K562 (cell line): ENCODE data around the gene HDAC5. TPM values are rescaled to one million over a fixed set of nuclear protein-coding genes. Genes with fewer than 3 reads are reported as not detected.
A peak's percentile ranks its signal among the peaks of the same experiment; 100 is the strongest.

Source experiments
- CEBPG ChIP-seq, 3 experiments: fragments of 200-800 bp in 1 of 3; sonication (Bioruptor generic) in 1 of 3; sonication (generic) in 1 of 3; formaldehyde crosslinking in 1 of 3; IDR thresholded peaks in 2 of 3; conservative IDR thresholded peaks in 1 of 3; 2 replicates each; pipeline versions ENCODE4 v1.6.1 to v1.8.0; 2016 to 2022; ENCODE audit warnings: missing compliant biosample characterization in 2 of 3, missing genetic modification characterization in 2 of 3, mild to moderate bottlenecking in 1 of 3, missing genetic modification reagents in 1 of 3
- CHCHD3 ChIP-seq: fragments of 250-450 bp; sonication (Bioruptor Pico); IDR thresholded peaks from 2 replicates; pipeline ENCODE4 v2.1.2; 2022; ENCODE audit warnings: mild to moderate bottlenecking
- DPF2 ChIP-seq: fragments of 450-650 bp; IDR thresholded peaks from 2 replicates; pipeline ENCODE4 v1.6.1; 2016
- KAT7 ChIP-seq: sonication (generic); formaldehyde crosslinking; IDR thresholded peaks from 2 replicates; pipeline ENCODE4 v1.8.0; 2022; ENCODE audit warnings: missing genetic modification reagents, mild to moderate bottlenecking, borderline replicate concordance
- KDM5B ChIP-seq: fragments of 200-600 bp; sonication (generic); IDR thresholded peaks from 2 replicates; pipeline ENCODE4 v1.6.1; 2012; ENCODE audit warnings: low read depth, mild to moderate bottlenecking, moderate library complexity, low read length, control low read depth, inconsistent platforms; ENCODE audit not compliant: insufficient replicate concordance
- MTF1 ChIP-seq: fragments of 250-450 bp; sonication (Bioruptor Pico); IDR thresholded peaks from 2 replicates; pipeline ENCODE4 v1.9.0; 2021; ENCODE audit warnings: moderate library complexity, mild to moderate bottlenecking, inconsistent platforms, borderline replicate concordance
- PTRF ChIP-seq: fragments of 450-650 bp; IDR thresholded peaks from 2 replicates; pipeline ENCODE4 v1.6.1; 2016; ENCODE audit warnings: mild to moderate bottlenecking, missing genetic modification characterization, missing compliant biosample characterization
- RBBP5 ChIP-seq: fragments of 200-600 bp; sonication (generic); IDR thresholded peaks from 2 replicates; pipeline ENCODE4 v1.6.1; 2012; ENCODE audit warnings: borderline replicate concordance, mild to moderate bottlenecking, low read length, control low read depth, inconsistent platforms; ENCODE audit not compliant: insufficient read depth, poor library complexity, severe bottlenecking
- RFX1 ChIP-seq: fragments of 450-650 bp; IDR thresholded peaks from 2 replicates; pipeline ENCODE4 v1.6.1; 2016; ENCODE audit warnings: mild to moderate bottlenecking, moderate library complexity
- SIX5 ChIP-seq, 2 experiments: IDR thresholded peaks; 2 replicates each; pipeline ENCODE4 v1.6.1; 2011; ENCODE audit warnings: low read length in 2 of 2, borderline replicate concordance in 1 of 2, low read depth in 1 of 2, mild to moderate bottlenecking in 1 of 2, moderate library complexity in 1 of 2; ENCODE audit not compliant: insufficient read depth in 1 of 2
- SP2 ChIP-seq: IDR thresholded peaks from 2 replicates; pipeline ENCODE4 v1.6.1; 2011; ENCODE audit warnings: mild to moderate bottlenecking, low read depth, low read length, moderate library complexity; ENCODE audit not compliant: poor library complexity, severe bottlenecking; ENCODE audit errors: extremely low read depth
- YY1 ChIP-seq, 3 experiments: IDR thresholded peaks; 2 replicates each; pipeline ENCODE4 v1.6.1; 2011; ENCODE audit warnings: low read length in 2 of 3, mild to moderate bottlenecking in 2 of 3, moderate library complexity in 2 of 3, borderline replicate concordance in 1 of 3, control low read depth in 1 of 3, low read depth in 1 of 3; ENCODE audit not compliant: insufficient read depth in 3 of 3, insufficient replicate concordance in 2 of 3, control insufficient read depth in 1 of 3, insufficient read length in 1 of 3; ENCODE audit errors: extremely low read depth in 1 of 3
- ZBTB7A ChIP-seq: IDR thresholded peaks from 2 replicates; pipeline ENCODE4 v1.6.1; 2011; ENCODE audit warnings: low read depth, mild to moderate bottlenecking, low read length, moderate library complexity, borderline replicate concordance; ENCODE audit not compliant: control insufficient read depth
- ZNF644 ChIP-seq: fragments of 200-800 bp; sonication (Bioruptor generic); IDR thresholded peaks from 2 replicates; pipeline ENCODE4 v1.6.1; 2016; ENCODE audit warnings: low read depth, missing genetic modification characterization, missing compliant biosample characterization
- ZNF766 ChIP-seq: fragments of 200-800 bp; sonication (Bioruptor generic); conservative IDR thresholded peaks from 2 replicates; pipeline ENCODE4 v1.6.1; 2016; ENCODE audit warnings: missing genetic modification characterization, missing compliant biosample characterization
- polyA plus RNA-seq, 8 experiments: library from polyadenylated mRNA; depleted of rRNA in 4 of 8; stranded (reverse) in 5 of 8; unstranded in 3 of 8; fragments of >200 nt; fragmentation: Nextera tagmentation in 2 of 8; fragmentation: Illumina TruSeq in 1 of 8; extraction: Ambion mirVana in 2 of 8; extraction: Trizol in 1 of 8; gene quantifications; 2 replicates each; pipeline versions ENCODE4 v1.2.1 to v1.2.3, GENCODE V29; 2011 to 2014; ENCODE audit warnings: inconsistent platforms in 1 of 8, missing spikeins in 1 of 8
- total RNA-seq, 7 experiments: library from RNA; depleted of rRNA in 6 of 7; stranded (reverse); fragments of >200 nt in 6 of 7; fragmentation: Illumina TruSeq in 2 of 7; extraction: Trizol in 2 of 7; gene quantifications; 2 replicates each; pipeline versions ENCODE4 v1.2.1 to v1.2.3, GENCODE V29; 2011 to 2021; ENCODE audit warnings: low replicate concordance in 1 of 7
- TF ChIP-seq, protein P1 (sequence below): fragments of 450-650 bp; IDR thresholded peaks from 2 replicates; pipeline ENCODE4 v1.6.1; 2017; ENCODE audit warnings: antibody characterized with exemption, mild to moderate bottlenecking
- TF ChIP-seq, protein P2 (sequence below): fragments of 250-450 bp; sonication (Bioruptor Pico); IDR thresholded peaks from 2 replicates; pipeline ENCODE4 v1.8.0; 2021; ENCODE audit warnings: moderate library complexity, mild to moderate bottlenecking, inconsistent platforms

HDAC5 gene
- total and polyA plus RNA-seq, 9 of the 15 experiments (the other 6 are each of a cell fraction or from before 2014, with no cell fraction given) = 0.45 to 26.2 (median 16.4) TPM

DNA sequence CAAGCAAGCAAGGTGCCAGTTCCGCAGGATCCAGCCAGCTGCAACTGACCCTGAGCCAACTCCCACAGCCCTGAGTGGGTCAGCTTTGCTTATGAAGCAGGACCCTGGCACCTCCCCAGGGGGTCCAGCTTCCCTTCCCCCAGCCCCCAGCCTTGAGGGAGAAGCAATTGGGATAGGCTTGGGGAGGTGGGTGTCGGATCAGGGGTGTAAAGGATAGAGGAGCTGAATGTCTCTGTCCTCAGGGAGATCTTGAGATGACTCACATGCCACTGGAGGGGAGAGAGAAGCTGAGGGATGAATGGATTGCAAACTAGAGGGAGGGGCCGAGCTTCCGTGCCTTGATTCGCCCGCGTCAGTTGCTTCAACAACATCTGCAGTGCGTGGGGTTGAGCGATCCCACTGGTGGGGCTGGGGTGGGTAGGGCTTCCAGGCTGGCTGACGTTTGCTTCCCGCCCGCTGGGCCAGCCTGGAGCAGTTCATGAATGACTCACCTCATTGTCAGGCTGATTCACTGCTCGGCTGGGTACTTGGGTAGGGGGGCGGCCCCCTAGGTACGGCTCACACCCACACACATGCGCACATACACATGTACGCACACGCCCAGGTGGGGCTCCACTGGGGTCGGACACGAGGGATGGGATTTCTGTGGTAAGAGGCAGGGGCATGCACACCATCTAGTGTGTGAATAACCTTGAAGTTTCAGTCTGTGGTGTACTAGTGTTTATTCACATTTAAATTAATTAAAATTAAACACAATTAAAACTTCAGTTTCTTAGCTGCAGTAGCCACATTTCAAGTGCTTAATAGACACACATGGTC lies 14.7 kb upstream of the HDAC5 start (continued):
- TF ChIP-seq, protein P1, sequence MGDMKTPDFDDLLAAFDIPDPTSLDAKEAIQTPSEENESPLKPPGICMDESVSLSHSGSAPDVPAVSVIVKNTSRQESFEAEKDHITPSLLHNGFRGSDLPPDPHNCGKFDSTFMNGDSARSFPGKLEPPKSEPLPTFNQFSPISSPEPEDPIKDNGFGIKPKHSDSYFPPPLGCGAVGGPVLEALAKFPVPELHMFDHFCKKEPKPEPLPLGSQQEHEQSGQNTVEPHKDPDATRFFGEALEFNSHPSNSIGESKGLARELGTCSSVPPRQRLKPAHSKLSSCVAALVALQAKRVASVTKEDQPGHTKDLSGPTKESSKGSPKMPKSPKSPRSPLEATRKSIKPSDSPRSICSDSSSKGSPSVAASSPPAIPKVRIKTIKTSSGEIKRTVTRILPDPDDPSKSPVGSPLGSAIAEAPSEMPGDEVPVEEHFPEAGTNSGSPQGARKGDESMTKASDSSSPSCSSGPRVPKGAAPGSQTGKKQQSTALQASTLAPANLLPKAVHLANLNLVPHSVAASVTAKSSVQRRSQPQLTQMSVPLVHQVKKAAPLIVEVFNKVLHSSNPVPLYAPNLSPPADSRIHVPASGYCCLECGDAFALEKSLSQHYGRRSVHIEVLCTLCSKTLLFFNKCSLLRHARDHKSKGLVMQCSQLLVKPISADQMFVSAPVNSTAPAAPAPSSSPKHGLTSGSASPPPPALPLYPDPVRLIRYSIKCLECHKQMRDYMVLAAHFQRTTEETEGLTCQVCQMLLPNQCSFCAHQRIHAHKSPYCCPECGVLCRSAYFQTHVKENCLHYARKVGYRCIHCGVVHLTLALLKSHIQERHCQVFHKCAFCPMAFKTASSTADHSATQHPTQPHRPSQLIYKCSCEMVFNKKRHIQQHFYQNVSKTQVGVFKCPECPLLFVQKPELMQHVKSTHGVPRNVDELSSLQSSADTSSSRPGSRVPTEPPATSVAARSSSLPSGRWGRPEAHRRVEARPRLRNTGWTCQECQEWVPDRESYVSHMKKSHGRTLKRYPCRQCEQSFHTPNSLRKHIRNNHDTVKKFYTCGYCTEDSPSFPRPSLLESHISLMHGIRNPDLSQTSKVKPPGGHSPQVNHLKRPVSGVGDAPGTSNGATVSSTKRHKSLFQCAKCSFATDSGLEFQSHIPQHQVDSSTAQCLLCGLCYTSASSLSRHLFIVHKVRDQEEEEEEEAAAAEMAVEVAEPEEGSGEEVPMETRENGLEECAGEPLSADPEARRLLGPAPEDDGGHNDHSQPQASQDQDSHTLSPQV = peak; percentile 74; the same call in 1 of the 2 replicates
- peak; percentile 93; the same call in 1 of the 2 replicates for TF ChIP-seq DPF2
- TF ChIP-seq MTF1 = no peak
- no peak for TF ChIP-seq SP2
- no peak for TF ChIP-seq ZNF644 (tag)
- TF ChIP-seq RBBP5 = no peak
- TF ChIP-seq KDM5B = no peak
- TF ChIP-seq ZBTB7A = peak; percentile 94
- peak in 1 of 3 experiments; percentile 33 for TF ChIP-seq YY1 (IDR thresholded peaks at IDR 0.05; ENCODE audit: borderline replicate concordance in 1 of 3, control insufficient read depth in 1 of 3, extremely low read depth in 1 of 3, insufficient read depth in 3 of 3, insufficient read length in 1 of 3, insufficient replicate concordance in 2 of 3, low read depth in 1 of 3, low read length in 2 of 3)
- no peak for TF ChIP-seq CEBPG (CRISPR knock-in tag; IDR thresholded peaks at IDR 0.05)
- no peak for TF ChIP-seq CEBPG (tag; conservative IDR thresholded peaks at IDR 0.05 in 1 of 2, IDR thresholded peaks at IDR 0.05 in 1 of 2)
- no peak for TF ChIP-seq PTRF
- TF ChIP-seq, protein P2, sequence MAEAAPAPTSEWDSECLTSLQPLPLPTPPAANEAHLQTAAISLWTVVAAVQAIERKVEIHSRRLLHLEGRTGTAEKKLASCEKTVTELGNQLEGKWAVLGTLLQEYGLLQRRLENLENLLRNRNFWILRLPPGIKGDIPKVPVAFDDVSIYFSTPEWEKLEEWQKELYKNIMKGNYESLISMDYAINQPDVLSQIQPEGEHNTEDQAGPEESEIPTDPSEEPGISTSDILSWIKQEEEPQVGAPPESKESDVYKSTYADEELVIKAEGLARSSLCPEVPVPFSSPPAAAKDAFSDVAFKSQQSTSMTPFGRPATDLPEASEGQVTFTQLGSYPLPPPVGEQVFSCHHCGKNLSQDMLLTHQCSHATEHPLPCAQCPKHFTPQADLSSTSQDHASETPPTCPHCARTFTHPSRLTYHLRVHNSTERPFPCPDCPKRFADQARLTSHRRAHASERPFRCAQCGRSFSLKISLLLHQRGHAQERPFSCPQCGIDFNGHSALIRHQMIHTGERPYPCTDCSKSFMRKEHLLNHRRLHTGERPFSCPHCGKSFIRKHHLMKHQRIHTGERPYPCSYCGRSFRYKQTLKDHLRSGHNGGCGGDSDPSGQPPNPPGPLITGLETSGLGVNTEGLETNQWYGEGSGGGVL = no peak
- TF ChIP-seq CHCHD3 (CRISPR knock-in tag) = no peak
- TF ChIP-seq KAT7 = 0 out of 2 replicates have a peak, but pooled peaks have one; percentile 48
- no peak for TF ChIP-seq SIX5 (IDR thresholded peaks at IDR 0.05; ENCODE audit: borderline replicate concordance in 1 of 2, insufficient read depth in 1 of 2, low read depth in 1 of 2, low read length in 2 of 2)
- no peak for TF ChIP-seq RFX1
- TF ChIP-seq ZNF766 = no peak
